DMS53 treated with DMSO at 0.1 percent for 48 hours (cell line): Measurements from ENCODE around the gene LMO2.
"Not testable (repeated sequence)": the region's sequence is repeated elsewhere in the genome, so short reads cannot be mapped to it uniquely, and the experiment has no call there.

Source experiments
- DNase-seq: peaks from one replicate; lab custom pipeline; 2025; ENCODE audit not compliant: unreplicated experiment; lab: John Stamatoyannopoulos, UW

LMO2 gene

GRCh38 chr11:33827206-33827605 is 64.7 kb downstream of the LMO2 start:
- no peak for DNase-seq

- no peak for DNase-seq
These were observed 65.9 kb downstream of the LMO2 start for GRCh38 chr11:33825854-33826560.

DNA sequence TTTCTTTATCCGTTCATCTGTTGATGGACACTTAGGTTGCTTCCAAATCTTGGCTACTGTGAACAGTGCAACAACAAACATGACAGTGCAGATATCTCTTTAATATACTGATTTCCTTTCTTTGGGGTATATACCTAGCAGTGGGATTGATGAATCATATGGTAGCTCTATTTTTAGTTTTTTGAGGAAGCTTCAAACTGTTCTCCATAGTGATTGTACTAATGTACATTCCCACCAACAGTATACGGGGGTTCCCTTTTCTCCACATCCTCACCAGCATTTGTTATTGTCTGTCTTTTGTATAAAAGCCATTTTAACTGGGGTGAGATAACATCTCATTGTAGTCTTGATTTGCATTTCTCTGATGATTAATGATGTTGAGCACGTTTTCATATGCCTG is 68.9 kb downstream of the LMO2 start:
- DNase-seq: not testable (repeated sequence)

DNA sequence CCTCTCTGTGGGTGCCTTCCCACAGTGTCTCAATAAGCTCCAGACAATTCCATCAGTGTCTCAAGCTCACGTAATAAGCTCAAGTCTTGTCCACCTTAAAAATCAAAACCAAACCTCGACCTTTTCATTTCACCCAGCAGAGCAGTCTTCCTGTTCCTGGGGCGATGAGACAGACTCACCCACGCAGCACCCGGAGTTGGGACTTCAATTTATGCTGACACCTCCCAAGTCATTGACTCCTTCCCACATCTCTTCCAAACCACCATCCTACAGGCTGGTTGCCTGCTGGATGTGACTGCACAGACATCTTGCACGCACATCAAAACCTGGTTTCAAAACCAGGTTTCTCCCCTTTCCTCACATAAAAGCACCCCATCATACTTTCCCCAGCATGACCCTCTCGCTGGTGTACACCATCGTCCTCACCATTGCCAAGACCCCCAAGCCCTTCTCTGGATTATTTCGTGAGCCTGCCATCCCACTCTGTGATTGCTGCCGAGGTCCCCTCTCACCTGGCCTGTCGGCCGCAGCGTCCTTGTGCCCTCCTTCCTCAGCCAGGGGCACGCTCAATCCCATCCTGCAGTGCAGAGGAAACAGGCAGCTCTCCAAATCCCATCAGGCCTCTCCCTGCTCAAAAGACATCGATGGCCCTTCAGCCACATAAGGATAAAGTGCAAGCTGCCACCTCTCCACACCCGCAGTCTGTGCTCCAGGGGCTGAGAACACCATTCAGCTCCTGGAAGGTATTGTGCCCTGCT is 72.4 kb downstream of the LMO2 start:
- no peak for DNase-seq
